ENCODE measurements around the gene TTLL11. TPM values are rescaled to one million over a fixed set of nuclear protein-coding genes. Genes with fewer than 3 reads are reported as not detected.

The TTLL11 gene
- total and polyA plus RNA-seq, 2 experiments from 2014 or later: 4.7 to 6.7 TPM

- no peak for TF ChIP-seq CTCF (IDR thresholded peaks at IDR 0.05; ENCODE audit: low read depth, low read length)
- DNase-seq (ENCODE audit: low read depth in 1 of 2, low spot score in 1 of 2): no peak
- H3K27me3 ChIP-seq: peaks cover 9% of the 10 kb centered on the region
- no peaks in the 10 kb centered on the region for H3K36me3 ChIP-seq
- H3K4me3 ChIP-seq: no peak overlapping the region
- H3K9me3 ChIP-seq (ENCODE audit: low read depth): no peaks in the 10 kb centered on the region
- H3K4me1 ChIP-seq (ENCODE audit: low read depth): no peaks in the 10 kb centered on the region
- H3K27ac ChIP-seq: no peak overlapping the region
These were observed 77.8 kb downstream of the TTLL11 start for GRCh38 chr9:122015170-122015821.

- no peak for TF ChIP-seq CTCF (IDR thresholded peaks at IDR 0.05; ENCODE audit: low read depth, low read length)
- Histone ChIP-seq H3K27me3 (peaks cover 8% of the 10 kb centered on the region), H3K27ac (no peak overlapping the region), H3K4me3 (no peak overlapping the region), H3K4me1 (ENCODE audit: low read depth) (no peaks in the 10 kb centered on the region), H3K36me3 (no peaks in the 10 kb centered on the region), H3K9me3 (ENCODE audit: low read depth) (no peaks in the 10 kb centered on the region)
- DNase-seq (ENCODE audit: low read depth in 1 of 2, low spot score in 1 of 2): no peak
These were observed 81.2 kb downstream of the TTLL11 start for GRCh38 chr9:122011818-122012498.

GRCh38 chr9:122008559-122008958 is 84.5 kb downstream of the TTLL11 start:
- Histone ChIP-seq H3K27ac (no peak overlapping the region), H3K4me1 (ENCODE audit: low read depth) (no peaks in the 10 kb centered on the region), H3K27me3 (peaks cover 2% of the 10 kb centered on the region), H3K9me3 (ENCODE audit: low read depth) (no peaks in the 10 kb centered on the region), H3K36me3 (no peaks in the 10 kb centered on the region), H3K4me3 (no peak overlapping the region)
- no peak for DNase-seq (ENCODE audit: low read depth in 1 of 2, low spot score in 1 of 2)
- no peak for TF ChIP-seq CTCF (IDR thresholded peaks at IDR 0.05; ENCODE audit: low read depth, low read length)

GRCh38 chr9:122007837-122008236 is 85.3 kb downstream of the TTLL11 start:
- H3K9me3 ChIP-seq (ENCODE audit: low read depth): no peaks in the 10 kb centered on the region
- H3K4me3 ChIP-seq: no peak overlapping the region
- TF ChIP-seq CTCF (IDR thresholded peaks at IDR 0.05; ENCODE audit: low read depth, low read length): no peak
- DNase-seq (ENCODE audit: low read depth in 1 of 2, low spot score in 1 of 2): no peak
- peaks cover 2% of the 10 kb centered on the region for H3K27me3 ChIP-seq
- H3K27ac ChIP-seq: no peak overlapping the region
- no peaks in the 10 kb centered on the region for H3K36me3 ChIP-seq
- H3K4me1 ChIP-seq (ENCODE audit: low read depth): no peaks in the 10 kb centered on the region

GRCh38 chr9:122005597-122005996 is 87.5 kb downstream of the TTLL11 start:
- Histone ChIP-seq H3K9me3 (ENCODE audit: low read depth) (no peaks in the 10 kb centered on the region), H3K27ac (no peak overlapping the region), H3K27me3 (peaks cover 2% of the 10 kb centered on the region), H3K4me1 (ENCODE audit: low read depth) (peaks cover 17% of the 10 kb centered on the region), H3K36me3 (no peaks in the 10 kb centered on the region), H3K4me3 (no peak overlapping the region)
- peak; percentile 54 for TF ChIP-seq CTCF (IDR thresholded peaks at IDR 0.05; ENCODE audit: low read depth, low read length)
- peak; percentile 37 to 40 for DNase-seq (ENCODE audit: low read depth in 1 of 2, low spot score in 1 of 2)

Measured in cardiac muscle cell (in vitro differentiated cells and primary cell).